HepG2 (cell line): ENCODE results near the gene MT1F. TPM values are rescaled to one million over a fixed set of nuclear protein-coding genes. Genes with fewer than 3 reads are reported as not detected.

Source experiments
- KLF11 ChIP-seq: IDR thresholded peaks from 2 replicates; pipeline ENCODE4 v1.6.1; 2016; ENCODE audit warnings: missing compliant biosample characterization
- polyA plus RNA-seq, 8 experiments: library from polyadenylated mRNA; depleted of rRNA in 3 of 8; stranded (reverse) in 7 of 8; unstranded in 1 of 8; fragments of >200 nt; fragmentation: Illumina TruSeq in 4 of 8; extraction: Trizol in 4 of 8; gene quantifications; 2 replicates each; pipeline versions ENCODE4 v1.2.1 to v1.2.3, GENCODE V29; 2011 to 2016; ENCODE audit warnings: low read depth in 4 of 8, missing spikeins in 1 of 8, mixed read lengths in 1 of 8; ENCODE audit not compliant: insufficient read depth in 1 of 8
- total RNA-seq, 5 experiments: library from RNA; depleted of rRNA; stranded (reverse); fragments of >200 nt; fragmentation: Illumina TruSeq; extraction: Trizol; gene quantifications; 2 replicates each; pipeline ENCODE4 v1.2.3, GENCODE V29; 2016; ENCODE audit warnings: low read depth in 1 of 5
- TF ChIP-seq, protein P1 (sequence below): sonication (generic); formaldehyde crosslinking; IDR thresholded peaks from 2 replicates; pipeline ENCODE4 v1.4.0; 2020; ENCODE audit warnings: mild to moderate bottlenecking, missing genetic modification reagents
- TF ChIP-seq, protein P2 (sequence below): sonication (generic); formaldehyde crosslinking; IDR thresholded peaks from 2 replicates; pipeline ENCODE4 v1.9.0; 2021; ENCODE audit warnings: missing genetic modification reagents, mild to moderate bottlenecking, borderline replicate concordance
- TF ChIP-seq, protein P3 (sequence below): sonication (generic); formaldehyde crosslinking; IDR thresholded peaks from 2 replicates; pipeline ENCODE4 v1.4.0; 2020; ENCODE audit warnings: missing genetic modification reagents
- TF ChIP-seq, protein P4 (sequence below), 2 experiments: fragments of 450-650 bp in 1 of 2; sonication (generic) in 1 of 2; formaldehyde crosslinking in 1 of 2; IDR thresholded peaks; 2 replicates each; pipeline versions ENCODE4 v1.6.1 to v1.8.0; 2016 to 2022; ENCODE audit warnings: antibody characterized with exemption in 1 of 2, mild to moderate bottlenecking in 1 of 2, missing genetic modification reagents in 1 of 2

MT1F gene
- total and polyA plus RNA-seq, 2 of the 13 experiments (the other 11 are each of a cell fraction or from before 2014, with no cell fraction given), result 1.9 to 169 TPM

DNA sequence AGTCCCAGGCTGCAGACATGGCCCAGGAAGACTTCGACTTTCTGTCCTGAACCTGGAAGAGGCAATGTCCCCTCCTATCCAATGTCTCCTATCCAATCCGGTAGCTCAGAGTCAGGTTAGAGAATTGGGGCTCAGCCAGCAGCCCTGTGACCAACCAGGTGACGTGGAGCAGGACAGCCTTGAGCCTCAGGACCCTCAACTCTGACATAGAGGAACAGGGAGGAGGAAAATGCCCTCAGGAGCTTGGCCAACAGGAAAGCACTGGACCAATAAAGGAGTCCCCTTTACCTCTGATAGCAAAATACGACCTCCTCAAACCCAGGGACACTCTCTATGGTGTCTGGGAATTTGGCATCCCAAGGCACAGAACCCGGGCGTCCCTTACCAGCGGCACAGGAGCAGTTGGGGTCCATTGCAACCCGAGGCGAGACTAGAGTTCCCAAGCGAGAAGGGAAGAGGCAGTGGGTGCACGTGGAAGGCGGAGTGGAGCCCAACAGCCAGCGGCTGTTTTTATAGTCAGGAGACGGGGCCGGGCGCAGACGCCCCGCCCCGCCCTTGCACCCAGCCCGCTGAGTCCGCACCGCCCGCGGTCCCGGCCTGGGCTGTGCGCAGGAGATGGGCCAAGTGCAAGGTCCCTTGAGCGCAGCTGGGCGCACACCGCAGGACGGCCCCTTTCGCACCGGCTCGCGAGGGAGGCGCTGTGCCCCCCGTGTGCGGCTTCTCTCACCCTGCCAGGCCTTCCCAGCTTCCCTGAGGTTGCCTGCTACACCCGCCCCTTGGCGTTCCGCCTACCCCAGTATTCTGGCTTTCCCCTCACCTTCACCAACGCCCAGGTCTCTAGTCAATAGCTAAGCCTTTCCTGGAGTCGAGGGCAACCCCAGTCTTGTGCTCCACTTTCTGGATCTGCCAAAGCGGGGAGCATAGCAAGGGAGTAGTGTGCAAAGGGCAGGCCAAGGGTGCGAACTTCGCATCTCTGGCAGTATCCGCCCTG is 10.1 kb downstream of the MT1F start, which contains the start of gene MT1G (continued):
- TF ChIP-seq, protein P1, sequence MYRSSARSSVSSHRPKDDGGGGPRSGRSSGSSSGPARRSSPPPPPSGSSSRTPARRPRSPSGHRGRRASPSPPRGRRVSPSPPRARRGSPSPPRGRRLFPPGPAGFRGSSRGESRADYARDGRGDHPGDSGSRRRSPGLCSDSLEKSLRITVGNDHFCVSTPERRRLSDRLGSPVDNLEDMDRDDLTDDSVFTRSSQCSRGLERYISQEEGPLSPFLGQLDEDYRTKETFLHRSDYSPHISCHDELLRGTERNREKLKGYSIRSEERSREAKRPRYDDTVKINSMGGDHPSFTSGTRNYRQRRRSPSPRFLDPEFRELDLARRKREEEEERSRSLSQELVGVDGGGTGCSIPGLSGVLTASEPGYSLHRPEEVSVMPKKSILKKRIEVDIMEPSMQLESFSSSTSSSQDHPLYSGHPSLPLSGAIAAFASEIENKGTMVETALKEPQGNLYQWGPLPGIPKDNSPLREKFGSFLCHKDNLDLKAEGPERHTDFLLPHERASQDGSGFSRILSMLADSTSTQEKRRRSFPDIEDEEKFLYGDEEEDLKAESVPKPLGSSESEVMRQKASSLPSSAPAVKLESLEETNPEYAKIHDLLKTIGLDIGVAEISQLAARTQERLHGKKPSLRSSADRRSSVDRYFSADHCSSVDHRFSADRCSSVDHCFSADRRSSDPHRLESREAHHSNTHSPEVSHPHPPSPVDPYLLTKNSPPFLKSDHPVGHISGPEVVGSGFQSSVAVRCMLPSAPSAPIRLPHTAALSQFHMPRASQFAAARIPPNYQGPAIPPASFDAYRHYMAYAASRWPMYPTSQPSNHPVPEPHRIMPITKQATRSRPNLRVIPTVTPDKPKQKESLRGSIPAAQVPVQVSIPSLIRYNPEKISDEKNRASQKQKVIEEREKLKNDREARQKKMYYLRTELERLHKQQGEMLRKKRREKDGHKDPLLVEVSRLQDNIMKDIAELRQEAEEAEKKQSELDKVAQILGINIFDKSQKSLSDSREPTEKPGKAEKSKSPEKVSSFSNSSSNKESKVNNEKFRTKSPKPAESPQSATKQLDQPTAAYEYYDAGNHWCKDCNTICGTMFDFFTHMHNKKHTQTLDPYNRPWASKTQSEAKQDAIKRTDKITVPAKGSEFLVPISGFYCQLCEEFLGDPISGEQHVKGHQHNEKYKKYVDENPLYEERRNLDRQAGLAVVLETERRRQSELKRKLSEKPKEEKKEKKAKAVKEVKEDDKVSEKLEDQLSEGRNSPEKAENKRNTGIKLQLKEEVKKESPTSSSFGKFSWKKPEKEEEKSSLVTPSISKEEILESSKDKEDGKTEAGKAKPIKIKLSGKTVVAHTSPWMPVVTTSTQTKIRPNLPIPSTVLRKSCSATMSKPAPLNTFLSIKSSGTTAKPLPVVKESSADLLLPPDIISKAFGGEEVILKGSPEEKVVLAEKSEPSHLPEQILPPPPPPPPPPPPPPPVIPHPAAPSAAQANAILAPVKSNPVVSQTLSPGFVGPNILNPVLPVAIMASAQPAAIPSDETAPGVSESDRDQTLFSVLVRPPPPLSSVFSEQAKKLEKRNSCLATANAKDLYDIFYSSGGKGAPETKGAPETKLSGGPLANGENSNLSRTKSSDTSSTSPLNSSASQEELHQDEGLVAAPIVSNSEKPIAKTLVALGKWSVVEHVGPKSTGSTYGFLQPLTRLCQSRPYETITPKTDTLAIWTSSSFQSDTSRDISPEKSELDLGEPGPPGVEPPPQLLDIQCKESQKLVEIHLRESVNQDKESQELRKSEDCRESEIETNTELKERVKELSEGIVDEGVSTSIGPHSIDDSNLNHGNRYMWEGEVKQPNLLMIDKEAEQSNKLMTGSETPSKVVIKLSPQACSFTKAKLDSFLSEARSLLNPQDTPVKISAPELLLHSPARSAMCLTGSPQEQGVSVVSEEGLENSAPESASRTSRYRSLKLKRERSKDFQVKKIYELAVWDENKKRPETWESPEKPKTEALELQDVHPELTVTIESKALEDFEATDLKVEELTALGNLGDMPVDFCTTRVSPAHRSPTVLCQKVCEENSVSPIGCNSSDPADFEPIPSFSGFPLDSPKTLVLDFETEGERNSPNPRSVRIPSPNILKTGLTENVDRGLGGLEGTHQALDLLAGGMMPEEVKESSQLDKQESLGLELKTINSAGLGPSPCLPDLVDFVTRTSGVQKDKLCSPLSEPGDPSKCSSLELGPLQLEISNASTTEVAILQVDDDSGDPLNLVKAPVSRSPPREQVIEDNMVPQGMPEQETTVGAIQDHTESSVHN, result no peak
- TF ChIP-seq, protein P2, sequence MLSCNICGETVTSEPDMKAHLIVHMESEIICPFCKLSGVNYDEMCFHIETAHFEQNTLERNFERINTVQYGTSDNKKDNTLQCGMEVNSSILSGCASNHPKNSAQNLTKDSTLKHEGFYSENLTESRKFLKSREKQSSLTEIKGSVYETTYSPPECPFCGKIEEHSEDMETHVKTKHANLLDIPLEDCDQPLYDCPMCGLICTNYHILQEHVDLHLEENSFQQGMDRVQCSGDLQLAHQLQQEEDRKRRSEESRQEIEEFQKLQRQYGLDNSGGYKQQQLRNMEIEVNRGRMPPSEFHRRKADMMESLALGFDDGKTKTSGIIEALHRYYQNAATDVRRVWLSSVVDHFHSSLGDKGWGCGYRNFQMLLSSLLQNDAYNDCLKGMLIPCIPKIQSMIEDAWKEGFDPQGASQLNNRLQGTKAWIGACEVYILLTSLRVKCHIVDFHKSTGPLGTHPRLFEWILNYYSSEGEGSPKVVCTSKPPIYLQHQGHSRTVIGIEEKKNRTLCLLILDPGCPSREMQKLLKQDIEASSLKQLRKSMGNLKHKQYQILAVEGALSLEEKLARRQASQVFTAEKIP (CRISPR knock-in tag), result no peak
- no peak for TF ChIP-seq KLF11 (CRISPR knock-in tag)
- TF ChIP-seq, protein P3, sequence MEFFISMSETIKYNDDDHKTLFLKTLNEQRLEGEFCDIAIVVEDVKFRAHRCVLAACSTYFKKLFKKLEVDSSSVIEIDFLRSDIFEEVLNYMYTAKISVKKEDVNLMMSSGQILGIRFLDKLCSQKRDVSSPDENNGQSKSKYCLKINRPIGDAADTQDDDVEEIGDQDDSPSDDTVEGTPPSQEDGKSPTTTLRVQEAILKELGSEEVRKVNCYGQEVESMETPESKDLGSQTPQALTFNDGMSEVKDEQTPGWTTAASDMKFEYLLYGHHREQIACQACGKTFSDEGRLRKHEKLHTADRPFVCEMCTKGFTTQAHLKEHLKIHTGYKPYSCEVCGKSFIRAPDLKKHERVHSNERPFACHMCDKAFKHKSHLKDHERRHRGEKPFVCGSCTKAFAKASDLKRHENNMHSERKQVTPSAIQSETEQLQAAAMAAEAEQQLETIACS (CRISPR knock-in tag), result no peak; the same call in 1 of the 2 replicates
- TF ChIP-seq, protein P4, sequence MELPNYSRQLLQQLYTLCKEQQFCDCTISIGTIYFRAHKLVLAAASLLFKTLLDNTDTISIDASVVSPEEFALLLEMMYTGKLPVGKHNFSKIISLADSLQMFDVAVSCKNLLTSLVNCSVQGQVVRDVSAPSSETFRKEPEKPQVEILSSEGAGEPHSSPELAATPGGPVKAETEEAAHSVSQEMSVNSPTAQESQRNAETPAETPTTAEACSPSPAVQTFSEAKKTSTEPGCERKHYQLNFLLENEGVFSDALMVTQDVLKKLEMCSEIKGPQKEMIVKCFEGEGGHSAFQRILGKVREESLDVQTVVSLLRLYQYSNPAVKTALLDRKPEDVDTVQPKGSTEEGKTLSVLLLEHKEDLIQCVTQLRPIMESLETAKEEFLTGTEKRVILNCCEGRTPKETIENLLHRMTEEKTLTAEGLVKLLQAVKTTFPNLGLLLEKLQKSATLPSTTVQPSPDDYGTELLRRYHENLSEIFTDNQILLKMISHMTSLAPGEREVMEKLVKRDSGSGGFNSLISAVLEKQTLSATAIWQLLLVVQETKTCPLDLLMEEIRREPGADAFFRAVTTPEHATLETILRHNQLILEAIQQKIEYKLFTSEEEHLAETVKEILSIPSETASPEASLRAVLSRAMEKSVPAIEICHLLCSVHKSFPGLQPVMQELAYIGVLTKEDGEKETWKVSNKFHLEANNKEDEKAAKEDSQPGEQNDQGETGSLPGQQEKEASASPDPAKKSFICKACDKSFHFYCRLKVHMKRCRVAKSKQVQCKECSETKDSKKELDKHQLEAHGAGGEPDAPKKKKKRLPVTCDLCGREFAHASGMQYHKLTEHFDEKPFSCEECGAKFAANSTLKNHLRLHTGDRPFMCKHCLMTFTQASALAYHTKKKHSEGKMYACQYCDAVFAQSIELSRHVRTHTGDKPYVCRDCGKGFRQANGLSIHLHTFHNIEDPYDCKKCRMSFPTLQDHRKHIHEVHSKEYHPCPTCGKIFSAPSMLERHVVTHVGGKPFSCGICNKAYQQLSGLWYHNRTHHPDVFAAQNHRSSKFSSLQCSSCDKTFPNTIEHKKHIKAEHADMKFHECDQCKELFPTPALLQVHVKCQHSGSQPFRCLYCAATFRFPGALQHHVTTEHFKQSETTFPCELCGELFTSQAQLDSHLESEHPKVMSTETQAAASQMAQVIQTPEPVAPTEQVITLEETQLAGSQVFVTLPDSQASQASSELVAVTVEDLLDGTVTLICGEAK (IDR thresholded peaks at IDR 0.05), result no peak
- TF ChIP-seq, protein P4 (CRISPR knock-in tag; IDR thresholded peaks at IDR 0.05), result no peak
